ENCODE measurements around the gene BCKDHB. TPM values are rescaled to one million over a fixed set of nuclear protein-coding genes. Genes with fewer than 3 reads are reported as not detected.

The BCKDHB gene
- total RNA-seq, 1 experiment from 2014 or later = 24.3 TPM

DNA sequence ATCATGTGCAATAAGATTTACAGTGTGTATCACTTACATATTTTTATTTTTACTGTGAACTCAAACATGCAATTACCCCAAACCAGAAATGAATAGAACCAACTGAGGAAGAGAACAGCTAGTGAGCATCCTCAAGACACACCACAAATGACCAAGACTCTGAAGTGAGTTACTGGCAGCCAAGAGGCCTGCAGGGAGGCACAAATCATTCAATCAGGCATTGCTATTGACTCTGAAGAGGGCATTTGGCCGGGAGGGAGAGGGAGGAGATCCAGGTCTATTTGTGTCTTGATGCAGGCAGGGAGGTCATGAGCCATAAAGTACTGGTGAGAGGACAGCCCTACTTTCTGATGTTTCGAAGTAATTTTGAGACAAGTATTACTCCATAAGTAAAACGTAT lies 257.7 kb downstream of the BCKDHB start (continued):
- TF ChIP-seq STAT6 (CRISPR knock-in tag; conservative IDR thresholded peaks at IDR 0.05; ENCODE audit: low read depth) (no peak), ESRRA (CRISPR knock-in tag; IDR thresholded peaks at IDR 0.05; ENCODE audit: borderline replicate concordance) (no peak), NFE2L1 (CRISPR knock-in tag; IDR thresholded peaks at IDR 0.05) (no peak), PRDM15 (CRISPR knock-in tag; IDR thresholded peaks at IDR 0.05) (no peak), FOXJ3 (CRISPR knock-in tag; IDR thresholded peaks at IDR 0.05; ENCODE audit: borderline replicate concordance) (no peak), AR (CRISPR knock-in tag; IDR thresholded peaks at IDR 0.05) (no peak), MXD4 (CRISPR knock-in tag; IDR thresholded peaks at IDR 0.05; ENCODE audit: borderline replicate concordance) (no peak)
- TF ChIP-seq, protein P1, sequence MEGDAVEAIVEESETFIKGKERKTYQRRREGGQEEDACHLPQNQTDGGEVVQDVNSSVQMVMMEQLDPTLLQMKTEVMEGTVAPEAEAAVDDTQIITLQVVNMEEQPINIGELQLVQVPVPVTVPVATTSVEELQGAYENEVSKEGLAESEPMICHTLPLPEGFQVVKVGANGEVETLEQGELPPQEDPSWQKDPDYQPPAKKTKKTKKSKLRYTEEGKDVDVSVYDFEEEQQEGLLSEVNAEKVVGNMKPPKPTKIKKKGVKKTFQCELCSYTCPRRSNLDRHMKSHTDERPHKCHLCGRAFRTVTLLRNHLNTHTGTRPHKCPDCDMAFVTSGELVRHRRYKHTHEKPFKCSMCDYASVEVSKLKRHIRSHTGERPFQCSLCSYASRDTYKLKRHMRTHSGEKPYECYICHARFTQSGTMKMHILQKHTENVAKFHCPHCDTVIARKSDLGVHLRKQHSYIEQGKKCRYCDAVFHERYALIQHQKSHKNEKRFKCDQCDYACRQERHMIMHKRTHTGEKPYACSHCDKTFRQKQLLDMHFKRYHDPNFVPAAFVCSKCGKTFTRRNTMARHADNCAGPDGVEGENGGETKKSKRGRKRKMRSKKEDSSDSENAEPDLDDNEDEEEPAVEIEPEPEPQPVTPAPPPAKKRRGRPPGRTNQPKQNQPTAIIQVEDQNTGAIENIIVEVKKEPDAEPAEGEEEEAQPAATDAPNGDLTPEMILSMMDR (IDR thresholded peaks at IDR 0.05) = no peak

- peaks cover 9% of the 10 kb centered on the region for H3K4me1 Mint-ChIP-seq
- ATAC-seq (no peak), DNase-seq (ENCODE audit: low spot score) (no peak)
- ChIA-PET POLR2A (no interaction called here), CTCF (no interaction called here)
- TF ChIP-seq ZNF263 (CRISPR knock-in tag; IDR thresholded peaks at IDR 0.05; ENCODE audit: low read depth) (no peak), MLX (CRISPR knock-in tag; IDR thresholded peaks at IDR 0.05) (no peak), GABPB1 (CRISPR knock-in tag; IDR thresholded peaks at IDR 0.05) (no peak), ZNF416 (CRISPR knock-in tag; IDR thresholded peaks at IDR 0.05) (no peak), ZBTB21 (CRISPR knock-in tag; IDR thresholded peaks at IDR 0.05; ENCODE audit: borderline replicate concordance) (no peak), NFYB (CRISPR knock-in tag; conservative IDR thresholded peaks at IDR 0.05; ENCODE audit: low read depth) (no peak), CREB1 (CRISPR knock-in tag; IDR thresholded peaks at IDR 0.05) (no peak), IRF2 (CRISPR knock-in tag; IDR thresholded peaks at IDR 0.05; ENCODE audit: borderline replicate concordance, low read depth) (no peak), EMX1 (CRISPR knock-in tag; IDR thresholded peaks at IDR 0.05) (no peak), NR1H2 (CRISPR knock-in tag; IDR thresholded peaks at IDR 0.05) (no peak), ELF4 (CRISPR knock-in tag; IDR thresholded peaks at IDR 0.05; ENCODE audit: low read depth) (no peak), HMGA2 (CRISPR knock-in tag; IDR thresholded peaks at IDR 0.05) (no peak), ZNF396 (CRISPR knock-in tag; IDR thresholded peaks at IDR 0.05; ENCODE audit: borderline replicate concordance) (no peak)
- TF ChIP-seq, protein P2, sequence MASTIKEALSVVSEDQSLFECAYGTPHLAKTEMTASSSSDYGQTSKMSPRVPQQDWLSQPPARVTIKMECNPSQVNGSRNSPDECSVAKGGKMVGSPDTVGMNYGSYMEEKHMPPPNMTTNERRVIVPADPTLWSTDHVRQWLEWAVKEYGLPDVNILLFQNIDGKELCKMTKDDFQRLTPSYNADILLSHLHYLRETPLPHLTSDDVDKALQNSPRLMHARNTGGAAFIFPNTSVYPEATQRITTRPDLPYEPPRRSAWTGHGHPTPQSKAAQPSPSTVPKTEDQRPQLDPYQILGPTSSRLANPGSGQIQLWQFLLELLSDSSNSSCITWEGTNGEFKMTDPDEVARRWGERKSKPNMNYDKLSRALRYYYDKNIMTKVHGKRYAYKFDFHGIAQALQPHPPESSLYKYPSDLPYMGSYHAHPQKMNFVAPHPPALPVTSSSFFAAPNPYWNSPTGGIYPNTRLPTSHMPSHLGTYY (CRISPR knock-in tag; IDR thresholded peaks at IDR 0.05) = no peak
- H3K27ac Mint-ChIP-seq = no peak overlapping the region
- no peak overlapping the region for H3K4me3 Mint-ChIP-seq
- H3K9me3 Mint-ChIP-seq = peaks cover 21% of the 10 kb centered on the region
- no peaks in the 10 kb centered on the region for H3K27me3 Mint-ChIP-seq (ENCODE audit: low read depth)
- H3K36me3 Mint-ChIP-seq = peaks cover 2% of the 10 kb centered on the region; the same call in 1 of the 2 replicates
Observed at GRCh38 chr6:80366051-80366450, 259.6 kb downstream of the BCKDHB start.

Measured in WTC11 (cell line).